GM23338 (cell line): Measurements from ENCODE around the gene DAGLA. TPM values are rescaled to one million over a fixed set of nuclear protein-coding genes. Genes with fewer than 3 reads are reported as not detected.

Experiments used
- ATAC-seq: fragments of 200-7000 bp; cut with Tn5 transposase; 3 replicates; pipeline ENCODE4 v1.9.1; 2020
- DNase-seq: peaks from one replicate; pipeline ENCODE4 v3.0.0-alpha.2; 2015; ENCODE audit warnings: low spot score
- H2AFZ ChIP-seq: fragments of 200-600 bp; sonication (generic); 2 replicates; pipeline ENCODE4 v1.8.0; 2016; ENCODE audit warnings: antibody characterized with exemption, mild to moderate bottlenecking, moderate library complexity
- H3F3A ChIP-seq: fragments of 200-600 bp; sonication (generic); replicated peaks from 2 replicates; pipeline ENCODE4 v1.8.0; 2017; ENCODE audit warnings: antibody characterized with exemption, mixed run types, low read depth
- H3K27ac ChIP-seq: fragments of 200-600 bp; sonication (generic); 2 replicates; pipeline ENCODE4 v1.6.1; 2016; ENCODE audit warnings: low read depth
- H3K27me3 ChIP-seq: fragments of 200-600 bp; sonication (generic); 2 replicates; pipeline ENCODE4 v1.8.0; 2016; ENCODE audit warnings: mild to moderate bottlenecking, mixed run types, moderate library complexity; ENCODE audit not compliant: insufficient read depth
- H3K36me3 ChIP-seq: fragments of 200-600 bp; sonication (generic); 2 replicates; pipeline ENCODE4 v1.8.0; 2016; ENCODE audit warnings: mild to moderate bottlenecking; ENCODE audit not compliant: insufficient read depth
- H3K4me1 ChIP-seq: fragments of 200-600 bp; sonication (generic); 2 replicates; pipeline ENCODE4 v1.8.0; 2016; ENCODE audit warnings: mild to moderate bottlenecking, moderate library complexity; ENCODE audit not compliant: insufficient read depth
- H3K4me2 ChIP-seq: fragments of 200-600 bp; sonication (generic); 2 replicates; pipeline ENCODE4 v1.7.1; 2017; ENCODE audit warnings: mixed run types
- H3K4me3 ChIP-seq: fragments of 200-600 bp; sonication (generic); 2 replicates; pipeline ENCODE4 v1.6.1; 2016; ENCODE audit warnings: mixed run types
- H3K79me2 ChIP-seq: fragments of 200-600 bp; sonication (generic); replicated peaks from 2 replicates; pipeline ENCODE4 v1.8.0; 2017; ENCODE audit warnings: mild to moderate bottlenecking; ENCODE audit not compliant: insufficient read depth
- H3K9me2 ChIP-seq: fragments of 200-600 bp; sonication (generic); 2 replicates; pipeline ENCODE4 v1.8.0; 2017; ENCODE audit not compliant: insufficient read depth
- H4K20me1 ChIP-seq: fragments of 200-600 bp; sonication (generic); replicated peaks from 2 replicates; pipeline ENCODE4 v1.8.0; 2017; ENCODE audit warnings: mild to moderate bottlenecking; ENCODE audit not compliant: insufficient read depth
- H3K27ac Mint-ChIP-seq: 2 replicates; pipeline ENCODE4 v1.8.0; 2020; ENCODE audit warnings: inconsistent platforms, mild to moderate bottlenecking, moderate library complexity, mixed read lengths
- H3K27me3 Mint-ChIP-seq: 3 replicates; pipeline ENCODE4 v1.8.0; 2022; ENCODE audit warnings: low read depth, mild to moderate bottlenecking, moderate library complexity, mixed read lengths, inconsistent platforms; ENCODE audit not compliant: insufficient read depth, poor library complexity
- H3K36me3 Mint-ChIP-seq: 3 replicates; pipeline ENCODE4 v1.8.0; 2021; ENCODE audit warnings: low read depth, mild to moderate bottlenecking, inconsistent platforms, moderate library complexity, mixed read lengths
- H3K4me1 Mint-ChIP-seq: 3 replicates; pipeline ENCODE4 v1.8.0; 2020; ENCODE audit warnings: mild to moderate bottlenecking, inconsistent platforms, mixed read lengths
- H3K4me3 Mint-ChIP-seq: 3 replicates; pipeline ENCODE4 v1.8.0; 2021; ENCODE audit warnings: moderate library complexity, mild to moderate bottlenecking, inconsistent platforms, mixed read lengths
- H3K9me3 Mint-ChIP-seq: 3 replicates; pipeline ENCODE4 v1.8.0; 2020; ENCODE audit warnings: moderate library complexity, mild to moderate bottlenecking, inconsistent platforms, mixed read lengths
- CREB1 ChIP-seq: fragments of 250-450 bp; sonication (Bioruptor Pico); IDR thresholded peaks from 2 replicates; pipeline ENCODE4 v1.5.0; 2020; ENCODE audit warnings: low read depth, mild to moderate bottlenecking, moderate library complexity
- CTCF ChIP-seq, 2 experiments: fragments of 200-600 bp in 1 of 2; sonication (generic) in 1 of 2; conservative IDR thresholded peaks; 2 replicates each; pipeline versions ENCODE4 v1.5.1 to v1.6.1; 2016 to 2017; ENCODE audit warnings: antibody characterized with exemption in 2 of 2, low read depth in 2 of 2, mild to moderate bottlenecking in 2 of 2, moderate library complexity in 1 of 2
- ETS1 ChIP-seq: IDR thresholded peaks from 2 replicates; pipeline ENCODE4 v1.6.1; 2016; ENCODE audit warnings: antibody characterized with exemption
- EZH2 ChIP-seq: fragments of 200-600 bp; sonication (generic); IDR thresholded peaks from one replicate; pipeline ENCODE4 v1.8.0; 2017; ENCODE audit warnings: antibody characterized with exemption, mild to moderate bottlenecking, low read depth; ENCODE audit not compliant: unreplicated experiment
- EZH2phosphoT487 ChIP-seq: fragments of 200-600 bp; sonication (generic); IDR thresholded peaks from one replicate; pipeline ENCODE4 v1.8.1; 2018; ENCODE audit warnings: antibody characterized with exemption; ENCODE audit not compliant: unreplicated experiment
- JUNB ChIP-seq: IDR thresholded peaks from one replicate; pipeline ENCODE4 v1.6.1; 2016; ENCODE audit warnings: antibody characterized with exemption; ENCODE audit not compliant: unreplicated experiment
- NANOG ChIP-seq: IDR thresholded peaks from 2 replicates; pipeline ENCODE4 v1.6.1; 2016; ENCODE audit warnings: antibody characterized with exemption, borderline replicate concordance
- POLR2AphosphoS5 ChIP-seq: IDR thresholded peaks from 2 replicates; pipeline ENCODE4 v1.6.1; 2016; ENCODE audit warnings: antibody characterized with exemption, low read depth
- STAT1 ChIP-seq: IDR thresholded peaks from one replicate; pipeline ENCODE4 v1.6.1; 2016; ENCODE audit warnings: antibody characterized with exemption; ENCODE audit not compliant: unreplicated experiment
- ZNF114 ChIP-seq: fragments of 250-450 bp; sonication (Bioruptor Pico); IDR thresholded peaks from 2 replicates; pipeline ENCODE4 v1.5.0; 2020; ENCODE audit warnings: mild to moderate bottlenecking, moderate library complexity
- ZNF331 ChIP-seq: fragments of 250-450 bp; sonication (Bioruptor Pico); IDR thresholded peaks from 2 replicates; pipeline ENCODE4 v1.5.0; 2020; ENCODE audit warnings: low read depth, mild to moderate bottlenecking, moderate library complexity
- ZNF462 ChIP-seq: fragments of 250-450 bp; sonication (Bioruptor Pico); IDR thresholded peaks from 2 replicates; pipeline ENCODE4 v1.5.0; 2020; ENCODE audit warnings: mild to moderate bottlenecking, moderate library complexity
- polyA plus RNA-seq: library from polyadenylated mRNA; unstranded; fragments of >200 nt; fragmentation: Nextera tagmentation; extraction: Ambion mirVana; gene quantifications from 2 replicates; pipeline ENCODE4 v1.2.1, GENCODE V29; 2016
- total RNA-seq: library from RNA; depleted of rRNA; stranded (reverse); fragments of >200 nt; shearing (Covaris generic); gene quantifications from 2 replicates; pipeline ENCODE4 v1.2.3, GENCODE V29; 2014
- TF ChIP-seq, protein P1 (sequence below): IDR thresholded peaks from one replicate; pipeline ENCODE4 v1.6.1; 2018; ENCODE audit warnings: antibody characterized with exemption; ENCODE audit not compliant: unreplicated experiment

DAGLA gene
- total and polyA plus RNA-seq, 2 experiments from 2014 or later, result 0.55 to 2.5 TPM

DNA sequence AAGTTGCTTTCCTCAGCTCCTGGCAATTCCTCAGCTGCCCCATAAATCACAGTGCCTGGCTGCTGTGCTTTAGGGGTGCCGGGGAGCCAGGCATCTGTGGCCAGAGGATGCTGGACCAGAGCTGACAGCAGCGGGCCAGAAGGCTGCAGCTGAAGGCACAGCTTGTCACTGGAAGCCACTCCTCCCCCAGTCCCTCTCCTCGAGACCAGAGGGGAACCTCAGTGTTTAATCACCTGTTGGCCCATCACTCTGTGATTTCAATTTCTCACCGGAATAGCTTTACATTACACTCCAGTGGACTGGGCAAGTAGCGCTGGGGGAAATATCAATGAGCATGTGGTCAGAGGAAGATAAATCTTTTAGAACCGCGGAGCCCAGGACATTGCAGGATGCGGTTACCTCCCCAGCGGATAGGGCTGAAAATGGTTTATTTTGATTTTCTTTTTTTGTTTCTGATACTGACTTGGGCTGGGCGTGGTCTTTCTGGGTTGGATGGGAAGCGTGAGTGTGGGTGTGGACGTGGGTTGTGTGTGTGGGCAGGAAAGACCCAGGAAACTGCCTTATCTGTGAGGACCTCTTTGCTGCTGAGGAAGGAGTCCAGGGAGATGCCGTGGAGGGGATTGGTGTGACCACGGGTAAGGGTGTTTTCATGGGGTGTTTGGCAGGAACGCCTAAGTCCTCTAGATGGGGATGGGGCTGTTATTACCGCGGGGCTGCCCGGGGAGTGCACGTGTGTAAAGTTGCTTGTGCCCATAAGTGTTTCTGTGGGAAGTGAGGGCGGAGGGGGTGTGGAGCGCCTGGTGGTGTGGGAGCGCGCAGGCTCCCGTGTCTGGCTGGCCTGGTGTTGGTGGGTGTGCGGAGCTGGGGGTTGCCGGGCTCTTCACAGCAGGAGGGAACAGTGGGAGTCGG, 4.0 kb downstream of the DAGLA start:
- peaks cover 12% of the 10 kb centered on the region for H3K27me3 Mint-ChIP-seq
- peaks cover 8% of the 10 kb centered on the region for H3K4me1 Mint-ChIP-seq
- H3K9me3 Mint-ChIP-seq, result no peaks in the 10 kb centered on the region
- no peaks in the 10 kb centered on the region for H3K79me2 ChIP-seq
- no peak overlapping the region for H3K4me3 Mint-ChIP-seq
- no peak overlapping the region for H3K27ac Mint-ChIP-seq
- no peaks in the 10 kb centered on the region for H3K36me3 Mint-ChIP-seq
- H3K27me3 ChIP-seq, result peaks cover 12% of the 10 kb centered on the region
- no peaks in the 10 kb centered on the region for H3K9me2 ChIP-seq
- H4K20me1 ChIP-seq, result no peaks in the 10 kb centered on the region
- H3K36me3 ChIP-seq, result no peaks in the 10 kb centered on the region
- H2AFZ ChIP-seq, result no peak overlapping the region
- H3K4me3 ChIP-seq, result no peak overlapping the region
- TF ChIP-seq ETS1 (no peak), CTCF (conservative IDR thresholded peaks at IDR 0.05; ENCODE audit: low read depth in 2 of 2) (no peak), POLR2AphosphoS5 (no peak), EZH2 (no peak), EZH2phosphoT487 (no peak), JUNB (no peak), ZNF462 (no peak), ZNF331 (no peak), STAT1 (no peak), ZNF114 (no peak), CREB1 (CRISPR knock-in tag) (no peak), NANOG (no peak)
- TF ChIP-seq, protein P1, sequence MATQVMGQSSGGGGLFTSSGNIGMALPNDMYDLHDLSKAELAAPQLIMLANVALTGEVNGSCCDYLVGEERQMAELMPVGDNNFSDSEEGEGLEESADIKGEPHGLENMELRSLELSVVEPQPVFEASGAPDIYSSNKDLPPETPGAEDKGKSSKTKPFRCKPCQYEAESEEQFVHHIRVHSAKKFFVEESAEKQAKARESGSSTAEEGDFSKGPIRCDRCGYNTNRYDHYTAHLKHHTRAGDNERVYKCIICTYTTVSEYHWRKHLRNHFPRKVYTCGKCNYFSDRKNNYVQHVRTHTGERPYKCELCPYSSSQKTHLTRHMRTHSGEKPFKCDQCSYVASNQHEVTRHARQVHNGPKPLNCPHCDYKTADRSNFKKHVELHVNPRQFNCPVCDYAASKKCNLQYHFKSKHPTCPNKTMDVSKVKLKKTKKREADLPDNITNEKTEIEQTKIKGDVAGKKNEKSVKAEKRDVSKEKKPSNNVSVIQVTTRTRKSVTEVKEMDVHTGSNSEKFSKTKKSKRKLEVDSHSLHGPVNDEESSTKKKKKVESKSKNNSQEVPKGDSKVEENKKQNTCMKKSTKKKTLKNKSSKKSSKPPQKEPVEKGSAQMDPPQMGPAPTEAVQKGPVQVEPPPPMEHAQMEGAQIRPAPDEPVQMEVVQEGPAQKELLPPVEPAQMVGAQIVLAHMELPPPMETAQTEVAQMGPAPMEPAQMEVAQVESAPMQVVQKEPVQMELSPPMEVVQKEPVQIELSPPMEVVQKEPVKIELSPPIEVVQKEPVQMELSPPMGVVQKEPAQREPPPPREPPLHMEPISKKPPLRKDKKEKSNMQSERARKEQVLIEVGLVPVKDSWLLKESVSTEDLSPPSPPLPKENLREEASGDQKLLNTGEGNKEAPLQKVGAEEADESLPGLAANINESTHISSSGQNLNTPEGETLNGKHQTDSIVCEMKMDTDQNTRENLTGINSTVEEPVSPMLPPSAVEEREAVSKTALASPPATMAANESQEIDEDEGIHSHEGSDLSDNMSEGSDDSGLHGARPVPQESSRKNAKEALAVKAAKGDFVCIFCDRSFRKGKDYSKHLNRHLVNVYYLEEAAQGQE, result no peak
- DNase-seq (no peak), ATAC-seq (no peak; the same call in 2 of the 3 replicates)
- no peak overlapping the region for H3K27ac ChIP-seq
- peaks cover 5% of the 10 kb centered on the region; the same call in 1 of the 2 replicates for H3K4me1 ChIP-seq
- H3K4me2 ChIP-seq, result no peak overlapping the region
- H3F3A ChIP-seq, result no peaks in the 10 kb centered on the region
